ENCODE data around the gene RNF41.

RNF41 gene

DNA sequence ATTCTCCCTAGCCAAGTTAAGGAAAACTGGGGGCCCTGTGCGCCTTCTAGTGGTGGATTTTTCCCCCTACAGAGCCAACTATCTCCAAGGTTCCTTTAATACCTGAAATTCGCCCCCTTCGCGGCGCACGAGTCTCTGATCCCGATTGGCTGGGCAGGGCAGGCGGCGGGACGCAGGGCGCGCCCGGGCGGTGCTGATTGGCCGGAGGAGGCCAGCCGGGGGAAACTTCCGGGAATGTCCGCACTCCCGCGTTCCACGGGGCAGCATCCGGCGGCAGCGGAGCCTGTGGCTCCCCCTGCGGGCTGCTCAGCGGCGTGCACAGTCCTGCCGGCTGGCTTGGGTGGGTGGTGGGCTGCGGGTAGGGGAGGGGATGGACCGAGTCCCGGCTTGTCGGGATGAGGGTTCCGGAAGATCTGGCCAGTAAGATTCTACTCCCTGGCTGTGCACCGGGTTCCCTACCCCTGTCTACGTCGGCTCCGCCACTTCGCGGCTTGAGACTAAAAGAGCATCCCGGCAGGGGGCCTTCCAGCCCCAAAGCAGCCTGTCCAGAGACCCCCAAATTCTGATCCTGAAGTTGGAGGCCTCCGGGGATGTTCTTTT lies 2.5 kb upstream of the RNF41 start, which contains the start of gene NABP2:
Gene NABP2 (plus strand): TSS at position 241 of the 600 bp plus-strand sequence. CDS start 515 bp downstream, outside the sequence.
- peak within 1 kb of the TSS; percentile 82 for H3K4me3 ChIP-seq (ENCODE audit: low read depth, low read length)
- TF ChIP-seq, protein P1, sequence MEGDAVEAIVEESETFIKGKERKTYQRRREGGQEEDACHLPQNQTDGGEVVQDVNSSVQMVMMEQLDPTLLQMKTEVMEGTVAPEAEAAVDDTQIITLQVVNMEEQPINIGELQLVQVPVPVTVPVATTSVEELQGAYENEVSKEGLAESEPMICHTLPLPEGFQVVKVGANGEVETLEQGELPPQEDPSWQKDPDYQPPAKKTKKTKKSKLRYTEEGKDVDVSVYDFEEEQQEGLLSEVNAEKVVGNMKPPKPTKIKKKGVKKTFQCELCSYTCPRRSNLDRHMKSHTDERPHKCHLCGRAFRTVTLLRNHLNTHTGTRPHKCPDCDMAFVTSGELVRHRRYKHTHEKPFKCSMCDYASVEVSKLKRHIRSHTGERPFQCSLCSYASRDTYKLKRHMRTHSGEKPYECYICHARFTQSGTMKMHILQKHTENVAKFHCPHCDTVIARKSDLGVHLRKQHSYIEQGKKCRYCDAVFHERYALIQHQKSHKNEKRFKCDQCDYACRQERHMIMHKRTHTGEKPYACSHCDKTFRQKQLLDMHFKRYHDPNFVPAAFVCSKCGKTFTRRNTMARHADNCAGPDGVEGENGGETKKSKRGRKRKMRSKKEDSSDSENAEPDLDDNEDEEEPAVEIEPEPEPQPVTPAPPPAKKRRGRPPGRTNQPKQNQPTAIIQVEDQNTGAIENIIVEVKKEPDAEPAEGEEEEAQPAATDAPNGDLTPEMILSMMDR (IDR thresholded peaks at IDR 0.05; ENCODE audit: borderline replicate concordance, insufficient read depth, low read depth, low read length): peak; percentile 95

DNA sequence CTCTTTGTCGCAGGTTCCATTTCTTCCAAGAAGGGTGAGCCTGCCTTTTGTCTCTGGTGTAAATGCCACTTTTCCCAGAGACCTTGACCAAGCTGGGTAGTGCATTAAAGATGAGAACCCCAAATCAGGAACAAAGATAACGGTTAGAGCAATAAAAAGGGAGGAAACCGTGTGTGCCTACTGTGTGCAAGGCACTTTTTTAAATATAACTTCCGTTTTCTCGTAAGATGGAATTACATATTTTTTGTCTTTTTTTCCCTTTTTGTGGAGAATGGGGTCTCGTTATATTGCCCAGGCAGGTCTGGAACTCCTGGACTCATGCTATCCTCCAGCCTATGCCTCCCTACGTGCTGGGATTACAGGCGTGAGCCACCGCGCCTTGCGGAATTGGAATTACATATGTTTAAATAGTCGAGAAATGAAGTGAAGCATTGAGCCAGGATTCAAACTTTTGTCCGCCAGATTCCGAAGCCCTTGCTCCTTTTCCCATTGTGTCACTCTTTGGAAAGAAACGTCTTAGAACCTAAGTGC lies 1.9 kb upstream of the RNF41 start:
- TF ChIP-seq, protein P1 (IDR thresholded peaks at IDR 0.05; ENCODE audit: borderline replicate concordance, insufficient read depth, low read depth, low read length): no peak
- no peak overlapping the region for H3K4me3 ChIP-seq (ENCODE audit: low read depth, low read length)

DNA sequence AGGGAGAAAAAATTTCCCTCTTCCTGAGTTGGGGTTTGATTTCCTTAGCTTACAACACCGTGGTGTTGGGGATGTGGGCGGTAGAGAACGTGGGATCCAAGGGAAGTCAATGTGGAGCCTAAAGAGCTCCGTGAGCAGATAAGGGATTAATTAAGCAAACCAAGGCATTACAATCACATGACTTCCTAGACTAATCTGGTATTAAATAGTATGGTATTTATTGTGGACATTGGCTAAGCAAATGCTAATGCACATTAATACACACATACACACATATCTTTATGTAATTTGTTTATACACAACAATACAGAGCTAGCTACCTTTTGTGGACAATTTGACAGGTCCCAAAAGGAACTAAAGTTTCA lies 791 bp upstream of the RNF41 start:
- peak overlapping the region; percentile 97 for H3K4me3 ChIP-seq (ENCODE audit: low read depth, low read length)
- TF ChIP-seq, protein P1 (IDR thresholded peaks at IDR 0.05; ENCODE audit: borderline replicate concordance, insufficient read depth, low read depth, low read length): no peak

DNA sequence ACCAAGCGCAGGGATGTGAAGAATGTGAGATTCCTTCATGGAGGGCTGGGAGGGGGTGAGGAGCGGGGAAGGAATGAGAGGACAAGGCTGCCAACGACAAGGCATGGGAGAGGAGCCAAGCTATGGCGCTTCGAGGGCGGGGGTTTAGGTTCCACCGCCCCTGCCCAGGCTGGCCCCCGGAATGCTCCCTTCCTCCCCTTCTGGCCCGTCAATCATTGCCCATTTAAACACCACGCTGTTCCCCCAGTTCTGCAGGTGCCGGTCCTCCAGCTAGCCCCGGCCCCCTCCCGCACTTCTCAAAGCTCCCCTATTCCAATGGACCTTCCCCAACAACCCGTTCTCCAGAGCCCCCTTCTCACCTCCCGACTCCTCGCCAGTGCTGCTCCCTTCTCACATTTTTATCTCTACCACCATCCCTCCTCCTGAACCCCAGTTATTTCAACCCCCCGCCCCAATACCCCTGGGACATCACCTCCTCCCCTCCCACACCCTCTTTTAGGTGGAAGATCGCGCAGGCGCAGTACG lies 428 bp downstream of the RNF41 start:
- peak overlapping the region; percentile 97 for H3K4me3 ChIP-seq (ENCODE audit: low read depth, low read length)
- TF ChIP-seq, protein P1 (IDR thresholded peaks at IDR 0.05; ENCODE audit: borderline replicate concordance, insufficient read depth, low read depth, low read length): no peak

DNA sequence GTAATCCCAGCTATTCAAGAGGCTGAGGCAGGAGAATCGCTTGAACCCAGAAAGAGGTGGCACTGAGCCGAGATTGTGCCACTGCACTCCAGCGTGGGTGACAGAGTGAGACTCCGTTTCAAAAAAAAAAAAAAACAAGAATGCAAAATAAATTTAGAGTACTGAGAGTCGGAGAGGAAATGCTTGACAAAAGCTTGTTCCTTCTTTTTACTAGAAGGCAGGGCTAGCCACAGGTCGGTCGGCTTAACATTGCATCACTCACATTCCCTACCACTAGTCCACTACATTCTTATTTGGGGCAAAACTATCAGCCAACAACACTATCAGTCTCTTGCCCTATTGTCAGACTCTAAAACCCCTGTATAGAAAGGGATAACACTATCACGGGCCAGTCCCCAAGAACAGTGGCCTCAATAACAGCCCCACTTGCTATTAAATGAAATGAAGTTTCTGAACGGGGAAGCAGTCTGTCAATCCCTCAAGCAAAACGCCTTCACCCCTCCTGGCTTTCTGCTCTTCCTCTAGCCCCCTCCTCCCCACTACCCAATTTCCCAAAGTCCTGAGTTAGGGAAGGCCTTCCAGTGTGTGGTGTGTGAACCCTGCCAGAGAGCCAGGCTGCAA lies 1.0 kb downstream of the RNF41 start:
- peak overlapping the region; percentile 97 for H3K4me3 ChIP-seq (ENCODE audit: low read depth, low read length)
- TF ChIP-seq, protein P1 (IDR thresholded peaks at IDR 0.05; ENCODE audit: borderline replicate concordance, insufficient read depth, low read depth, low read length): no peak

DNA sequence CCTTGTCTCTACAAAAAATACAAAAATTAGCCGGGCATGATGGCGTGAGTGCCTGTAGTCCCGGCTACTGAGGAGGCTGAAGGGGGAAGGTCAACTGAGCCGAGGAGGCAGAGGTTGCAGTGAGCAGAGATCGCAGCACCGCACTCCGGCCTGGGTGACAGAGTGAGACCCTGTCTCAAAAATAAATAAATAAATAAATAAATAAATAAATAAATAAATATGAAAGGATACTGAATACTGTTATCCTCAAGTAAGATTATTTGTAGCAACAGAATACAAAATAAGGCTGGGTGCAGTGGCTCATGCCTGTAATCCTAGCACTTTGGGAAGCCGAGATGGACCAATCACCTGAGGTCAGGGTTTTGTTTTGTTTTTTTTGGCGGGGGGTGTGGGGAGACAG lies 1.9 kb downstream of the RNF41 start:
- H3K4me3 ChIP-seq (ENCODE audit: low read depth, low read length): no peak overlapping the region
- TF ChIP-seq, protein P1 (IDR thresholded peaks at IDR 0.05; ENCODE audit: borderline replicate concordance, insufficient read depth, low read depth, low read length): no peak

Measured in GM12875 (cell line).